Measurements from ENCODE around the gene HOXA1.

Gene HOXA1

GRCh38 chr7:27116031-27116961, 20.5 kb upstream of the HOXA1 start:
- ChIA-PET POLR2A (no interaction called here), CTCF (interaction anchor here (1.3 to 1.5 kb wide), 2 partner anchors 8 to 14 kb away, joined by 5 read pairs; partner anchors contain the start of gene HOXA4)
- no peaks in the 10 kb centered on the region for H3K27me3 ChIP-seq (replicated peaks in 2 of 5; ENCODE audit: control insufficient read depth in 4 of 5, insufficient read depth in 5 of 5, low read length in 4 of 5)
- peaks cover 11 to 74% (median 56%) of the 10 kb centered on the region in 4 experiments for H3K36me3 ChIP-seq (ENCODE audit: control insufficient read depth in 4 of 4, insufficient read depth in 4 of 4, low read length in 3 of 4)
- H3K9me3 ChIP-seq (ENCODE audit: control extremely low read depth in 1 of 5, control insufficient read depth in 4 of 5, insufficient read depth in 2 of 5, low read depth in 1 of 5, low read length in 4 of 5) = no peaks in the 10 kb centered on the region
- no peaks in the 10 kb centered on the region for H3K4me1 ChIP-seq (ENCODE audit: control extremely low read depth in 1 of 4, control insufficient read depth in 4 of 4, insufficient read depth in 4 of 4, low read length in 3 of 4)
- H3K27ac ChIP-seq (ENCODE audit: insufficient read depth in 1 of 2, low read depth in 1 of 2, low read length in 2 of 2, poor library complexity in 1 of 2, severe bottlenecking in 2 of 2) = no peak overlapping the region
- H3K4me3 ChIP-seq (ENCODE audit: control insufficient read depth in 1 of 7, extremely low read depth in 1 of 7, insufficient read depth in 4 of 7, low read depth in 2 of 7, low read length in 6 of 7) = no peak overlapping the region
- WGBS (ENCODE audit: insufficient coverage) = 97% methylated on average over 17 of the region's 20 CpGs
- DNase-seq = no peak

- H3K4me1 ChIP-seq (ENCODE audit: control extremely low read depth in 1 of 4, control insufficient read depth in 4 of 4, insufficient read depth in 4 of 4, low read length in 3 of 4) = no peaks in the 10 kb centered on the region
- ChIA-PET POLR2A (no interaction called here), CTCF (no interaction called here)
- H3K9me3 ChIP-seq (ENCODE audit: control extremely low read depth in 1 of 5, control insufficient read depth in 4 of 5, insufficient read depth in 2 of 5, low read depth in 1 of 5, low read length in 4 of 5) = no peaks in the 10 kb centered on the region
- no peak overlapping the region for H3K4me3 ChIP-seq (ENCODE audit: control insufficient read depth in 1 of 7, extremely low read depth in 1 of 7, insufficient read depth in 4 of 7, low read depth in 2 of 7, low read length in 6 of 7)
- 97% methylated on average over 39 of the region's 45 CpGs for WGBS (ENCODE audit: insufficient coverage)
- peaks cover 13 to 75% (median 61%) of the 10 kb centered on the region in 4 experiments for H3K36me3 ChIP-seq (ENCODE audit: control insufficient read depth in 4 of 4, insufficient read depth in 4 of 4, low read length in 3 of 4)
- no peak overlapping the region for H3K27ac ChIP-seq (ENCODE audit: insufficient read depth in 1 of 2, low read depth in 1 of 2, low read length in 2 of 2, poor library complexity in 1 of 2, severe bottlenecking in 2 of 2)
- H3K27me3 ChIP-seq (replicated peaks in 2 of 5; ENCODE audit: control insufficient read depth in 4 of 5, insufficient read depth in 5 of 5, low read length in 4 of 5) = no peaks in the 10 kb centered on the region
- DNase-seq = no peak
These were observed 19.6 kb upstream of the HOXA1 start for GRCh38 chr7:27115221-27116026.

- DNase-seq = no peak
- H3K9me3 ChIP-seq (ENCODE audit: control extremely low read depth in 1 of 5, control insufficient read depth in 4 of 5, insufficient read depth in 2 of 5, low read depth in 1 of 5, low read length in 4 of 5) = no peaks in the 10 kb centered on the region
- no peaks in the 10 kb centered on the region for H3K27me3 ChIP-seq (replicated peaks in 2 of 5; ENCODE audit: control insufficient read depth in 4 of 5, insufficient read depth in 5 of 5, low read length in 4 of 5)
- no peak overlapping the region for H3K27ac ChIP-seq (ENCODE audit: insufficient read depth in 1 of 2, low read depth in 1 of 2, low read length in 2 of 2, poor library complexity in 1 of 2, severe bottlenecking in 2 of 2)
- H3K4me1 ChIP-seq (ENCODE audit: control extremely low read depth in 1 of 4, control insufficient read depth in 4 of 4, insufficient read depth in 4 of 4, low read length in 3 of 4) = no peaks in the 10 kb centered on the region
- 100% methylated on average over 2 of the region's 6 CpGs for WGBS (ENCODE audit: insufficient coverage)
- no peak overlapping the region for H3K4me3 ChIP-seq (ENCODE audit: control insufficient read depth in 1 of 7, extremely low read depth in 1 of 7, insufficient read depth in 4 of 7, low read depth in 2 of 7, low read length in 6 of 7)
- ChIA-PET POLR2A (no interaction called here), CTCF (no interaction called here)
- peaks cover 13 to 79% (median 62%) of the 10 kb centered on the region in 4 experiments for H3K36me3 ChIP-seq (ENCODE audit: control insufficient read depth in 4 of 4, insufficient read depth in 4 of 4, low read length in 3 of 4)
These were observed 19.1 kb upstream of the HOXA1 start for GRCh38 chr7:27114881-27115220.

- Histone ChIP-seq H3K9me3 (ENCODE audit: control extremely low read depth in 1 of 5, control insufficient read depth in 4 of 5, insufficient read depth in 2 of 5, low read depth in 1 of 5, low read length in 4 of 5) (no peaks in the 10 kb centered on the region), H3K36me3 (ENCODE audit: control insufficient read depth in 4 of 4, insufficient read depth in 4 of 4, low read length in 3 of 4) (peaks cover 7 to 78% (median 64%) of the 10 kb centered on the region in 4 experiments), H3K4me3 (ENCODE audit: control insufficient read depth in 1 of 7, extremely low read depth in 1 of 7, insufficient read depth in 4 of 7, low read depth in 2 of 7, low read length in 6 of 7) (no peak overlapping the region), H3K27me3 (replicated peaks in 2 of 5; ENCODE audit: control insufficient read depth in 4 of 5, insufficient read depth in 5 of 5, low read length in 4 of 5) (no peaks in the 10 kb centered on the region), H3K27ac (ENCODE audit: insufficient read depth in 1 of 2, low read depth in 1 of 2, low read length in 2 of 2, poor library complexity in 1 of 2, severe bottlenecking in 2 of 2) (no peak overlapping the region), H3K4me1 (ENCODE audit: control extremely low read depth in 1 of 4, control insufficient read depth in 4 of 4, insufficient read depth in 4 of 4, low read length in 3 of 4) (no peaks in the 10 kb centered on the region)
- ChIA-PET CTCF (no interaction called here), POLR2A (no interaction called here)
- DNase-seq = no peak
- 92% methylated on average over 12 of the region's 26 CpGs for WGBS (ENCODE audit: insufficient coverage)
These were observed 18.4 kb upstream of the HOXA1 start for GRCh38 chr7:27113991-27114769.

- Histone ChIP-seq H3K9me3 (ENCODE audit: control extremely low read depth in 1 of 5, control insufficient read depth in 4 of 5, insufficient read depth in 2 of 5, low read depth in 1 of 5, low read length in 4 of 5) (no peaks in the 10 kb centered on the region), H3K36me3 (ENCODE audit: control insufficient read depth in 4 of 4, insufficient read depth in 4 of 4, low read length in 3 of 4) (peaks cover 7 to 76% (median 63%) of the 10 kb centered on the region in 4 experiments), H3K4me3 (ENCODE audit: control insufficient read depth in 1 of 7, extremely low read depth in 1 of 7, insufficient read depth in 4 of 7, low read depth in 2 of 7, low read length in 6 of 7) (no peak overlapping the region), H3K27me3 (replicated peaks in 2 of 5; ENCODE audit: control insufficient read depth in 4 of 5, insufficient read depth in 5 of 5, low read length in 4 of 5) (no peaks in the 10 kb centered on the region), H3K27ac (ENCODE audit: insufficient read depth in 1 of 2, low read depth in 1 of 2, low read length in 2 of 2, poor library complexity in 1 of 2, severe bottlenecking in 2 of 2) (no peak overlapping the region), H3K4me1 (ENCODE audit: control extremely low read depth in 1 of 4, control insufficient read depth in 4 of 4, insufficient read depth in 4 of 4, low read length in 3 of 4) (no peaks in the 10 kb centered on the region)
- no peak for DNase-seq
- CTCF ChIA-PET = no interaction called here
- POLR2A ChIA-PET = interaction anchor here (0.7 kb wide), 1 partner anchor 31 kb away, joined by 3 read pairs; no protein-coding TSS in a partner anchor
- 92% methylated on average over 30 of the region's 57 CpGs for WGBS (ENCODE audit: insufficient coverage)
These were observed 17.5 kb upstream of the HOXA1 start for GRCh38 chr7:27112955-27113949.

GRCh38 chr7:27112361-27112760, 16.6 kb upstream of the HOXA1 start:
- 88% methylated on average over 1 of the region's 4 CpGs for WGBS (ENCODE audit: insufficient coverage)
- Histone ChIP-seq H3K4me1 (ENCODE audit: control extremely low read depth in 1 of 4, control insufficient read depth in 4 of 4, insufficient read depth in 4 of 4, low read length in 3 of 4) (no peaks in the 10 kb centered on the region), H3K27me3 (replicated peaks in 2 of 5; ENCODE audit: control insufficient read depth in 4 of 5, insufficient read depth in 5 of 5, low read length in 4 of 5) (no peaks in the 10 kb centered on the region), H3K36me3 (ENCODE audit: control insufficient read depth in 4 of 4, insufficient read depth in 4 of 4, low read length in 3 of 4) (peaks cover 9 to 76% (median 61%) of the 10 kb centered on the region in 4 experiments), H3K4me3 (ENCODE audit: control insufficient read depth in 1 of 7, extremely low read depth in 1 of 7, insufficient read depth in 4 of 7, low read depth in 2 of 7, low read length in 6 of 7) (no peak overlapping the region), H3K9me3 (ENCODE audit: control extremely low read depth in 1 of 5, control insufficient read depth in 4 of 5, insufficient read depth in 2 of 5, low read depth in 1 of 5, low read length in 4 of 5) (no peaks in the 10 kb centered on the region), H3K27ac (ENCODE audit: insufficient read depth in 1 of 2, low read depth in 1 of 2, low read length in 2 of 2, poor library complexity in 1 of 2, severe bottlenecking in 2 of 2) (no peak overlapping the region)
- ChIA-PET CTCF (no interaction called here), POLR2A (interaction anchor here (0.7 kb wide), 1 partner anchor 32 kb away, joined by 3 read pairs; no protein-coding TSS in a partner anchor)
- DNase-seq = no peak
